NCI-H345 (cell line): Measurements from ENCODE around the gene TMF1.

Experiments used
- DNase-seq: peaks from one replicate; lab custom pipeline; 2025; lab: John Stamatoyannopoulos, UW

TMF1 gene

GRCh38 chr3:69081583-69082262, 29.6 kb upstream of the TMF1 start:
- DNase-seq: no peak

DNA sequence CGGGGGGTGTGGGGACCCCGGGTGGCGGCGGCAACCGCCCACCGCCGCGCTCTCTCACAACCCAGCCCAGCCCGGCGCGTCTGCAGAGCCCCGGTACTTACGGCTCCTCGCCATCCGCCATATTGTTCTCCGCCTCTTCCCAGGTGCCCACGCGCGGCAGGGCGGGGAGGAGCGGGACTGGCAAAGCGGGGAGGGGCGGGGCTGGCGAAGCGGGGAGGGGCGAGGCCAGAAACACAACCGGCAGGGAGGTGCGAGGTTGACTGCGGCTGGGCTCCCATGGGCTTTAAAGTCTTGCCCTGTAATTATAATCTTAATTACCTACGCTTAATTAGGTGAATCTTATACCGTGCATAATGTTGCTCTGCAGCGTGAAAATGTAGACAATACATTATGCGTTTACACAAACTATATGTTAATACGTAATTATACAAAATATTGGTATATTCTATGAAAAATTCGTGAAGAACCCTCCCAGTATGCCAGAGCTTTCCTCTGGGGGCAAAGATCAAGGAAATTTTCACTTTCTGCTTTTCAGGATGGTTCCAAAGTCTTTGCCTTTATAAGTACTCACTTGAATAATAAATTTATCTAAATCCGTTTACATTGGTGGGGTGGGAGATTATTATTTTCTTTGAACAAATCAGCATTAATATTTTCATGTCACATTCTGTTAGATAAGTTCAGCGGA, 28.2 kb upstream of the TMF1 start, which contains the start of gene UBA3:
UBA3 (minus strand) TSS at position 133 of the 688 bp plus-strand sequence; CDS start at position 121, 12 bp downstream.
- peak; percentile 88 for DNase-seq

DNA sequence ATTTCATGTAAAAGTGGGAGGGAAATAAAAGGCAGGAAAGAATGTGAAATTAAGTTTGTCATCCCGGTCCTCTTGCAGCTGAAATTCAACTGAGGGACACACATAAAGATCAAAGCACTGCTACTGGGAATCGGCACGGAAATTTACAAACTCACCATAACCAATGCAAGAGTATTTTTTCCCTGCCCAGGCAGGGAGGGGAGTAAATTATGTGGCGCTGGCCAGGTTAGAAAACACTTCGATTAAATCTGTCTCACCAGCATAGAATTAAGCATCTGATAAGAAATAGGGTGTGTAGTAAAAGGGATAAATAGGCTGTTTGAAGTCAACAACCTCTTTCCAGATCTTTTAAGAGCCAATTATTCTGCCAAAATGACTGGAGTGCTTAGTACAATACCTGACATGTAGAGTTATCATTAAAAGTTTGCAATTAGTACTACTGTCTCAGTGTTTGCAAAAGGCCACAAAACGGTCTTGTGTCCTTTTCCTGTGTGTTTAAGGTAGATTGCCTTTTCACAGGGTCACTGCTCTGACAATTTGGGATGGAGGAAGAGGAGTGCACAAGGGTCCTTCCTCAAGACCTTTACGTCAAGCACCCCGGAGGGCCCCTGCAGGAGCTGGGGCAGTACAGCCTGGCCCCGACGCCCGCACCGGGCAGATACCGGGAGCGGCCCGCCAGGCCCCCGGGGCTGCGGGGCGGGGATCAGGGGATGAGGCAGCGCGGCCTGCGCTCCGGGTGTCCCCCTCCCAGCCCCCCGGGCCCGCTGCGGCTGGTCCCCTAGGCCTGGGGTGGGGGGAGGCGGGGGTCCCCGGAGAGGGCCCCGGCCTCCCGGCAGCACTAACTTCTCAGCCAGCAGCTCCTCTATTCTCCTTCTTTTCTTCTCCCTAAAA, 27.4 kb upstream of the TMF1 start:
- no peak for DNase-seq

DNA sequence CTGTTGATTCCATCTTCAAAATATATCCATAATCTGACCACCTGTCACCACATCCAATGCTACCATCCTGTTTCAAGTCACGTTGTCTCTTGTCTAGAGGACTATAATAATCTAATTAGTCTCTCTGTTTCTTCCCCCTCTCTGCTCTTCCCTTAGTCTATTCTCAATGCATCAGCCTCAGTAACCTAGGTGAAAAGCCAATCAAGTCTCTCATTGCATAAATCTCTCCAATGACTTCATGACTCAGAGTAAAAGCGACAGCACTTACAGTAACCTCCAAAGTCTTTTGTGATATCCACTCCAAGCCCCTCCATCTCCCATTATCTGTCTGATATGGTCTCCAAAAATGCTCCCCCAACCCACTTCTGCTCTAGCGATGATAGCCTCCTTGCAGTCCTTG, 20.8 kb upstream of the TMF1 start:
- no peak for DNase-seq

DNA sequence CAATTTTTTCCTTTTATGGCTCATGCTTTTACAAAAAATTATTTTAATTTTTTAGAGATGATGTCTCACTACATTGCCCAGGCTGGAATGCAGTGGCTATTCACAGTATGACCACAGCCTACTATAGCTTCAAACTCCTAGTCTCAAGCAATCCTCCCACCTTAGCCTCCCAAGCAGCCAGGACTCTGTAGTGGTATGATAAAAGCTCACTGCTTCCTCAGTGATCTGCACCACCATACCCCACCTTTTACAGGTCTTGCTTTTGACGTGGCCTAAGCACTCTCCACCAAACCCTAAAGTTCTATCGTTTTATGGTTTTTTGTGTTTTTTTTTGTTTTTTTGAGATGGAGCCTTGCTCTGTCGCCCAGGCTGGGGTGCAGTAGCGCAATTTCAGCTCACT, 14.0 kb upstream of the TMF1 start:
- DNase-seq: no peak

DNA sequence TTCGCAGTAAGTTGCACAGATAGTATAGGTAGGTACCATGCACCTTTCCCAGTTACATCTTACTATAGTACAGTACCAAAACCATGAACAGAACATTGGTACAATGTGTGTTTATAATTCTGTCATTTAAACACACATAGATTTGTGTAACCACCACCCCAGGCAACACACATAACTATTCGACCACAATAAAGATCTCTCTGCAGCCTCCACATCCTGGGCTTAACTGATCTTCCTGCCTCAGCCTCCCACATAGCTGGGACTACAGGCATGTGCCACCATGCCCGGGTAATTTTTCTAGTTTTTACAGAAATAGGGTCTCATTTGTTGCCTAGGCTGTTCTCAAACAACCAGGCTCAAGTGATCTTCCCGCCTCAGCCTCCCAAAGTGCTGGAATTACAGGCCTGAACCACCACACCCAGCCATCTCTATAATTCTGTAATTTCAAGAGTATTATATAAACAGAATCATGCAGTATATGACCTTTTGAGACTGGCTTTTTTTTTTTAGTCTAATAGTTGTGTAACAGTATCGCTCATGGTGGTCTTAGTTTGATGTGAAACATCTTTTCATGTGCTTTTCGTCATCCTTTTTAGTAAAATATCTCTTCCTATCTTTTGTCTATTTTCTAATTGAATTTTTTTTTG, 13.3 kb upstream of the TMF1 start:
- no peak for DNase-seq

GRCh38 chr3:69063636-69064035, 11.5 kb upstream of the TMF1 start:
- no peak for DNase-seq

- no peak for DNase-seq
Observed at GRCh38 chr3:69059688-69060087, 7.6 kb upstream of the TMF1 start.

GRCh38 chr3:69058947-69059224, 6.8 kb upstream of the TMF1 start:
- DNase-seq: no peak

DNA sequence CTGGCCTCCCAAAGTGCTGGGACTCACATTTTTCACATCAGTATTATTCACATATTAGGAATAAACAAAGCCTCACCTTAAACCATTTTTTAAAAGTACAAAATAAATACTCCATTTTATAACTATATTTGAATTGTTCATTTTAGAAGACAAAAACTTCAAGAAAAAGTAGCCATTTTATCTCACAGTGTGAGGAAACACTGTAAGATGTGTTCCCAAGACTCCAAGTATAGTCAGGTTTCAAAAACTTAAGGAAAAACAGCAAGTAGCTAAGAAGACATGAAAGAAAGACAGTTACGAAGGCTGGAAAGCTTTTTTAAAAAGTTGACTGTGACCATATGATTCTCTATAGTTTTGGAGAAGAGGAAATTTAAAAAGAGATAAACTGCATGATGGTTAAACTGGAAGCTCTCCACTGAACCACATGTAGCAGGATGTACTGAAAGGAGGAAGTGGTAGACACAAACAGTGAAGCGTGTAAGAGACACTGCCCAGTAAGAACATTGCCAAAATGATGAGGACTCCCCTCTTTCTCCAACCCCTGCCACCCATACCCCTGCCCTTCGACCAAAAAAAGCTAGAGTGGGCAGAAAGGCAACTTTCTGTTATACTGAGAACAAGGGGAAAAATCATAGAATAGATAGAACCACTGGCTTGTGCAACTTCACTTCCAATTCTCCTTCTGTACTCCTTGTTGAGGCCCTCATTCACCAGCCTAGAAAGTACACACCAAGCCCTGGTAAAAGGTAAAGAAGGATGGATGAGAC, 6.2 kb upstream of the TMF1 start:
- DNase-seq: no peak

GRCh38 chr3:69052472-69052898, 352 bp upstream of the TMF1 start:
- no peak for DNase-seq

DNA sequence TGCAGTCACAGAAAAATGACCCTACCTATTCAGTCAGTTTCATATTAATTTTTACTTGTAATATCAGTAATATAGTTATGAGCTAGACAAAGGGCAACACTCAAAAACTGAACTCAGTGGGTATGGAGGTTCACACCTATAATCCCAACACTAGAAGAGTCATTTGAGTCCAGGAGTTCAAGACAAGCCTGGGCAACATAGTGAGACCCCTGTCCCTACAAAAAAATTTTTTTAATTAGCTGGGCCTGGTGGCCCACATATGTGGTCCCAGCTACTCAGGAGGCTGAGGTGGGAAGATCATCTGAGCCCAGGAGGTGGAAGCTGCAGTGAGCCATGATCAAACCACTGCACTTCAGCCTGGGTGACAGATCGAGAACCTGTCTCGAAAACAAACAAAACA, 3.1 kb downstream of the TMF1 start:
- no peak for DNase-seq

GRCh38 chr3:69044608-69045007, 7.5 kb downstream of the TMF1 start:
- no peak for DNase-seq

DNA sequence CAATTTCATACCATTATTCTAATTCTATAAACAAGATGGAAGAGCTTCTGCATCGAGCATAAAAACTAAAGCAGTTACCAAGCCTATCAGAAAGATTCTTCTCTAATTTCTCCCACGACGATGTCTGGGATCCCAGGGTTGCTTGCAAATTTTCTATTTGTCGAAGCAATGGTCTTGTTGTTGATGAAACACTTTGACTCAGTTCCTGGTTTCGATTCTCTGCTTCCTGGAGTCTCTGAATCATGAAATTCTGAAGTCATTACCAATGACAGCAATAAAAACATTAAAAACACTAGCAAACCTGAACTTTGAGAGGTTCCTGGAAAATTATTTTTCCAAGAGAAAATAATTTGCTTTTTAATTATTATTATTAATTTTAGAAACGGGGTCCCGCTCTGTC, 18.7 kb downstream of the TMF1 start:
- DNase-seq: no peak

DNA sequence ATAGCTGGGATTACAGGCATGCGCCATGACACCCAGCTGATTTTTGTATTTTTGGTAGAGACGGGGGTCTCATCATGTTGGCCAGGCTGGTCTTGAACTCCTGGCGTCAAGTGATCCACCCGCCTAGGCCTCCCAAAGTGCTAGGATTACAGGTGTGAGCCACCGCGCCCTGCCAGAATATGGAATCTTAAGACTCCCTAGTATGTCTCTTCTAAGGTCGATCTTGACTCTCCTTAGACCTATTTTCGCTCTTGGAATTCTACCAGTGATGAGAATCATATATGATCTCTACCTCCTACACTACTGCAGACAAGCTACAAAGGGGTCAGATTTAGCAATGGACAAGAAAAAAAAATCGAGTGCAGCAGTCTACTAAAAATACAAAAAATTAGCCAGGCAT, 19.4 kb downstream of the TMF1 start:
- DNase-seq: no peak

DNA sequence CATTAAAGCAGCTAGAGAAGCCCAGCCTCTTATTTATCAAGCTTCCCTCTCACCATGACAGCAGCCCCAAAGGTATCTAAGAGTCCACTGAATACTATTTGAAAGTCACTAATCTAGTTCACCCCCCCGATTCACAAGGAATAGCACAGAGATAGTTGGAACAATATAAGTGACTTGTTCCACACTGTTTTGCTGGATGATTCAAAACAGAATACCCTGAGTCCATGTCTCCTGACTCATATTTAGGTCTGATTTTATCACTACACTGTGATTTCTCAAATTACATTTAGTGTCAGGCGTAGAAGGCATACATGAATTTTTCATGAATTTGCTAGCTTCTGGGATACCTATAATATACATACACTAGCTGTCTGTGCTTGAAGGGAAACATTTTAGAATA, 20.0 kb downstream of the TMF1 start:
- no peak for DNase-seq

DNA sequence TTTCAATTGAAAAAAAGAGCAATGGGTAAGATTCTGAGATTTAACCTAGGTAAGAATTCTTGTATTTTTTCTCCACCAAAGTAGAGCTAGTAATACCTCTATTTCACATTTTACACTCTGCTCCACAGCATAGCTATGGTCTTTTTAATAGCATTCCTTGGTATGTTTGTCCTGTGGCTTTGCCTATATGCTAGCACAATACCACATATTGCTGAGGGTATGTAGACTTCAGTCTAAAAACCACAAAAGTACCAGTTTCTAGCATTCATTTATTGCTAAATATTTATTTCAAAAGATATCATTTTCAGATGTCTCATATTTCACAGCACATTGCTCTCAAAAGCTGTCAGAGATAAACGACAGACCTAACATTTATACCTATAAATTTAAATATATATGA, 20.5 kb downstream of the TMF1 start:
- DNase-seq: no peak

DNA sequence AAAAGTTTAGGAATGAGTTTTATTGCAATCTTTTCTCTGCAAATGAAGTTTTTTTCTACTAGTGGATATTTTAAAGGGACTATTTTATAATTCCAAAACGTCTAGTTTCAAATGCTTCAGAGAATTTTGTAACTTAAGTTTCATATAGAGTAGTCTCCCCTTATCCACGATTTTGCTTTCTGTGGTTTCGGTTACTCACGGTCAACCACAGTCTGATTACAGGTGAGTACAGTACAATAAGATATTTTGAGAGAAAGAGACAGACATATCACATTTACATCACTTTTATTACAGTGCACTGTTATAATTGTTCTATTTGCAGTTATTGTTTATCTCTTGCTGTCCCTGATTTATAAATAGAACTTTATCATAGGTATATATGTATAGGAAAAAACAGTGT, 31.3 kb downstream of the TMF1 start:
- DNase-seq: no peak

DNA sequence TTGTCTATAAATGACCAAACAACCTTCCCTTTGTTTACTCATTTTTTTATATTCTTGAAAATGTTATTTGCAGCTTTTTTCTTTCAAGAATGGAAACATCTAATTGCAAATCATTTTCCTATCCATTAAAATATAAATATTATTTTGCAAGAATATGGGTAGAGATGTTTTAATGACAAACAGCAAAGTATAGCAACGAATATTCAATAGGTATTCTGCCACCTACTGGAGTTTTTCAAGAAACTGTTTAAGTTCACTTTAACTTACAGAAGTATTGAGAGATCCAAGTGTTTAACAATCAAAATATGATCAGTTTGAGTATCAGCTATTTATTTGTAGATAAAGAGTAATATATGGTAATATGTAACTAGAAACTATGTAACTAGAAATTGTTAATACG, 31.7 kb downstream of the TMF1 start:
- no peak for DNase-seq

- DNase-seq: no peak
Observed at GRCh38 chr3:69016901-69017300, 35.2 kb downstream of the TMF1 start.

GRCh38 chr3:69016102-69016501, 36.0 kb downstream of the TMF1 start:
- no peak for DNase-seq
